Measurements from ENCODE around the gene HS1BP3. TPM values are rescaled to one million over a fixed set of nuclear protein-coding genes. Genes with fewer than 3 reads are reported as not detected.

HS1BP3 gene
- total RNA-seq, 1 donor from 2014 or later: 8.9 TPM

- H3K36me3 Mint-ChIP-seq (ENCODE audit: low read depth): peaks cover 5% of the 10 kb centered on the region
- H3K4me3 Mint-ChIP-seq: no peak overlapping the region
- intact Hi-C loops (cut with micrococcal nuclease): no loop called here
- H3K9me3 Mint-ChIP-seq: no peaks in the 10 kb centered on the region
- H3K4me1 Mint-ChIP-seq: peaks cover 3% of the 10 kb centered on the region
- no peak overlapping the region for H3K27ac Mint-ChIP-seq
- no peak for DNase-seq
- H3K27me3 Mint-ChIP-seq: no peaks in the 10 kb centered on the region
Observed at GRCh38 chr2:20680744-20681375, 30.0 kb upstream of the HS1BP3 start.

GRCh38 chr2:20678780-20679179 lies 27.9 kb upstream of the HS1BP3 start:
- intact Hi-C loops (cut with micrococcal nuclease): no loop called here
- H3K4me3 Mint-ChIP-seq: no peak overlapping the region
- DNase-seq: no peak
- H3K36me3 Mint-ChIP-seq (ENCODE audit: low read depth): peaks cover 5% of the 10 kb centered on the region
- H3K9me3 Mint-ChIP-seq: no peaks in the 10 kb centered on the region
- H3K27me3 Mint-ChIP-seq: no peaks in the 10 kb centered on the region
- no peak overlapping the region for H3K27ac Mint-ChIP-seq
- H3K4me1 Mint-ChIP-seq: peaks cover 3% of the 10 kb centered on the region

- Mint-ChIP-seq H3K9me3 (no peaks in the 10 kb centered on the region), H3K27me3 (peaks cover 3% of the 10 kb centered on the region), H3K27ac (no peak overlapping the region), H3K4me3 (no peak overlapping the region), H3K4me1 (peaks cover 3% of the 10 kb centered on the region), H3K36me3 (ENCODE audit: low read depth) (peaks cover 3% of the 10 kb centered on the region)
- no peak for DNase-seq
- intact Hi-C loops (cut with micrococcal nuclease): no loop called here
Observed at GRCh38 chr2:20678086-20678395, 27.1 kb upstream of the HS1BP3 start.

- Mint-ChIP-seq H3K27me3 (peaks cover 6% of the 10 kb centered on the region), H3K4me1 (peaks cover 3% of the 10 kb centered on the region), H3K4me3 (no peak overlapping the region), H3K9me3 (no peaks in the 10 kb centered on the region), H3K36me3 (ENCODE audit: low read depth) (peaks cover 3% of the 10 kb centered on the region), H3K27ac (no peak overlapping the region)
- DNase-seq: no peak
- intact Hi-C loops (cut with micrococcal nuclease): no loop called here
Observed at GRCh38 chr2:20677301-20678085, 26.6 kb upstream of the HS1BP3 start.

- H3K36me3 Mint-ChIP-seq (ENCODE audit: low read depth): no peaks in the 10 kb centered on the region
- intact Hi-C loops (cut with micrococcal nuclease): no loop called here
- no peaks in the 10 kb centered on the region for H3K4me1 Mint-ChIP-seq
- H3K27ac Mint-ChIP-seq: no peak overlapping the region
- H3K9me3 Mint-ChIP-seq: no peaks in the 10 kb centered on the region
- H3K4me3 Mint-ChIP-seq: no peak overlapping the region
- no peak for DNase-seq
- H3K27me3 Mint-ChIP-seq: peaks cover 10% of the 10 kb centered on the region
Observed at GRCh38 chr2:20676353-20677215, 25.7 kb upstream of the HS1BP3 start.

- Mint-ChIP-seq H3K36me3 (ENCODE audit: low read depth) (no peaks in the 10 kb centered on the region), H3K9me3 (no peaks in the 10 kb centered on the region), H3K27ac (no peak overlapping the region), H3K27me3 (peaks cover 13% of the 10 kb centered on the region), H3K4me1 (no peaks in the 10 kb centered on the region), H3K4me3 (no peak overlapping the region)
- DNase-seq: no peak
- intact Hi-C loops (cut with micrococcal nuclease): no loop called here
Observed at GRCh38 chr2:20675701-20676352, 24.9 kb upstream of the HS1BP3 start.

- intact Hi-C loops (cut with micrococcal nuclease): no loop called here
- Mint-ChIP-seq H3K9me3 (no peaks in the 10 kb centered on the region), H3K27ac (no peak overlapping the region), H3K4me3 (no peak overlapping the region), H3K4me1 (no peaks in the 10 kb centered on the region), H3K27me3 (peaks cover 13% of the 10 kb centered on the region), H3K36me3 (ENCODE audit: low read depth) (no peaks in the 10 kb centered on the region)
- DNase-seq: no peak
Observed at GRCh38 chr2:20674974-20675679, 24.2 kb upstream of the HS1BP3 start.

- no peak for DNase-seq
- intact Hi-C loops (cut with micrococcal nuclease): no loop called here
- peaks cover 18% of the 10 kb centered on the region for H3K27me3 Mint-ChIP-seq
- no peaks in the 10 kb centered on the region for H3K36me3 Mint-ChIP-seq (ENCODE audit: low read depth)
- H3K4me1 Mint-ChIP-seq: no peaks in the 10 kb centered on the region
- no peak overlapping the region for H3K27ac Mint-ChIP-seq
- H3K9me3 Mint-ChIP-seq: no peaks in the 10 kb centered on the region
- no peak overlapping the region for H3K4me3 Mint-ChIP-seq
Observed at GRCh38 chr2:20674309-20674965, 23.5 kb upstream of the HS1BP3 start.

- no peak for DNase-seq
- no peak overlapping the region for H3K27ac Mint-ChIP-seq
- no peaks in the 10 kb centered on the region for H3K4me1 Mint-ChIP-seq
- H3K36me3 Mint-ChIP-seq (ENCODE audit: low read depth): no peaks in the 10 kb centered on the region
- intact Hi-C loops (cut with micrococcal nuclease): no loop called here
- peaks cover 24% of the 10 kb centered on the region for H3K27me3 Mint-ChIP-seq
- H3K9me3 Mint-ChIP-seq: no peaks in the 10 kb centered on the region
- H3K4me3 Mint-ChIP-seq: no peak overlapping the region
Observed at GRCh38 chr2:20673686-20674308, 22.9 kb upstream of the HS1BP3 start.

- no peak overlapping the region for H3K27ac Mint-ChIP-seq
- H3K27me3 Mint-ChIP-seq: peaks cover 35% of the 10 kb centered on the region
- H3K4me3 Mint-ChIP-seq: no peak overlapping the region
- H3K4me1 Mint-ChIP-seq: no peaks in the 10 kb centered on the region
- H3K9me3 Mint-ChIP-seq: no peaks in the 10 kb centered on the region
- no peaks in the 10 kb centered on the region for H3K36me3 Mint-ChIP-seq (ENCODE audit: low read depth)
- intact Hi-C loops (cut with micrococcal nuclease): no loop called here
- no peak for DNase-seq
Observed at GRCh38 chr2:20672201-20672951, 21.5 kb upstream of the HS1BP3 start.

- Mint-ChIP-seq H3K9me3 (no peaks in the 10 kb centered on the region), H3K27me3 (peaks cover 36% of the 10 kb centered on the region), H3K4me3 (no peak overlapping the region), H3K36me3 (ENCODE audit: low read depth) (no peaks in the 10 kb centered on the region), H3K4me1 (no peaks in the 10 kb centered on the region), H3K27ac (no peak overlapping the region)
- no peak for DNase-seq
- intact Hi-C loops (cut with micrococcal nuclease): no loop called here
Observed at GRCh38 chr2:20671736-20672080, 20.8 kb upstream of the HS1BP3 start.

- peaks cover 2% of the 10 kb centered on the region for H3K4me1 Mint-ChIP-seq
- DNase-seq: no peak
- intact Hi-C loops (cut with micrococcal nuclease): no loop called here
- no peak overlapping the region for H3K27ac Mint-ChIP-seq
- H3K36me3 Mint-ChIP-seq (ENCODE audit: low read depth): no peaks in the 10 kb centered on the region
- H3K27me3 Mint-ChIP-seq: peaks cover 41% of the 10 kb centered on the region
- H3K4me3 Mint-ChIP-seq: no peak overlapping the region
- H3K9me3 Mint-ChIP-seq: no peaks in the 10 kb centered on the region
Observed at GRCh38 chr2:20671036-20671735, 20.3 kb upstream of the HS1BP3 start.

All from activated CD4-positive, alpha-beta T cell treated with anti-CD3 and anti-CD28 coated beads, Interleukin-2, amount 10 ng/mL, durations not matched to agents 24 days and 14 days (primary cell).